Measurements from ENCODE around the gene TSPAN12. TPM values are rescaled to one million over a fixed set of nuclear protein-coding genes. Genes with fewer than 3 reads are reported as not detected.

Gene TSPAN12
- total and polyA plus RNA-seq, 2 of the 8 experiments (the other 6 are each of a cell fraction or from before 2014, with no cell fraction given): 6.1 to 17.9 TPM

GRCh38 chr7:120738816-120739215 is 119.1 kb downstream of the TSPAN12 start:
- H4K20me1 ChIP-seq (replicated peaks in 1 of 2; ENCODE audit: control insufficient read depth in 1 of 2, insufficient read depth in 2 of 2, low read length in 2 of 2): no peaks in the 10 kb centered on the region
- H3K36me3 ChIP-seq (ENCODE audit: control insufficient read depth in 2 of 4, insufficient read depth in 4 of 4, low read length in 3 of 4): no peaks in the 10 kb centered on the region
- H3K23ac ChIP-seq (ENCODE audit: insufficient read length): no peak overlapping the region
- no peak overlapping the region for H3K27ac ChIP-seq (ENCODE audit: low read depth, low read length)
- no peaks in the 10 kb centered on the region for H3K27me3 ChIP-seq (replicated peaks in 1 of 4; ENCODE audit: control insufficient read depth in 3 of 4, extremely low read depth in 1 of 4, insufficient read depth in 3 of 4, low read length in 3 of 4)
- H3K79me2 ChIP-seq (ENCODE audit: control insufficient read depth in 1 of 2, insufficient read depth in 2 of 2, low read length in 2 of 2): no peaks in the 10 kb centered on the region
- H3K4ac ChIP-seq (replicated peaks; ENCODE audit: insufficient read length, low read depth, low read length): no peak overlapping the region
- DNase-seq (ENCODE audit: low read depth in 1 of 2, low spot score in 2 of 2): no peak
- H3K56ac ChIP-seq (replicated peaks; ENCODE audit: insufficient read length, low read depth, low read length): no peak overlapping the region
- no peak overlapping the region for H3K18ac ChIP-seq (ENCODE audit: extremely low read depth, low read length)
- no peak overlapping the region for H2BK20ac ChIP-seq (ENCODE audit: low read length)
- H2BK120ac ChIP-seq (replicated peaks; ENCODE audit: low read depth, low read length): no peak overlapping the region
- no peaks in the 10 kb centered on the region; the same call in 1 of the 2 replicates for H3K23me2 ChIP-seq (ENCODE audit: low read depth, low read length)
- no peak overlapping the region for H2BK12ac ChIP-seq (ENCODE audit: low read depth, low read length)
- ChIA-PET CTCF (ENCODE audit: partially characterized antibody) (interaction anchor here (1.2 to 3.2 kb wide), 2 partner anchors 13 to 27 kb away, joined by 3 to 19 read pairs; no protein-coding TSS in a partner anchor), POLR2A (ENCODE audit: partially characterized antibody) (no interaction called here)
- no peak overlapping the region for H4K8ac ChIP-seq (ENCODE audit: extremely low read depth, insufficient read depth, low read length)
- H3K79me1 ChIP-seq (ENCODE audit: low read depth, low read length): no peaks in the 10 kb centered on the region
- no peak overlapping the region for H3K9ac ChIP-seq (replicated peaks in 1 of 4; ENCODE audit: extremely low read depth in 1 of 4, low read depth in 3 of 4, low read length in 3 of 4)
- FAIRE-seq: peak; percentile 19
- no peak overlapping the region for H4K5ac ChIP-seq (ENCODE audit: insufficient read length, low read depth, low read length)
- no peak overlapping the region for H2BK15ac ChIP-seq (ENCODE audit: low read length)
- H3K4me1 ChIP-seq (replicated peaks in 1 of 4; ENCODE audit: control insufficient read depth in 3 of 4, insufficient read depth in 4 of 4, low read length in 3 of 4): peaks cover 0 to 5% (median 2%) of the 10 kb centered on the region in 4 experiments; a peak in 3 of 7 replicates
- H4K91ac ChIP-seq (replicated peaks; ENCODE audit: insufficient read length, low read length): no peak overlapping the region
- H2AFZ ChIP-seq (ENCODE audit: low read length): peak overlapping the region; percentile 2; the same call in 1 of the 2 replicates
- WGBS, 2 experiments (ENCODE audit: extremely low coverage in 1 of 2, insufficient coverage in 1 of 2, insufficient read length in 1 of 2, insufficient replicate concordance in 2 of 2, low coverage in 1 of 2, low lambda C conversion rate in 2 of 2, missing lambda C conversion rate in 1 of 2): 67% methylated on average over 3 of the region's 3 CpGs; no CpG with 5 or more reads in 1 of the 2 experiments
- TF ChIP-seq POLR2A (IDR thresholded peaks at IDR 0.05; ENCODE audit: control extremely low read depth in 1 of 2, low read depth in 2 of 2, low read length in 2 of 2) (no peak), BACH1 (IDR thresholded peaks at IDR 0.05; ENCODE audit: low read length) (peak; percentile 41; the same call in 1 of the 2 replicates), MAFK (IDR thresholded peaks at IDR 0.05; ENCODE audit: low read depth, low read length) (peak; percentile 64), CEBPB (IDR thresholded peaks at IDR 0.05; ENCODE audit: low read depth, low read length) (no peak), PHF8 (conservative IDR thresholded peaks at IDR 0.05; ENCODE audit: low read depth, low read length) (no peak), POLR2AphosphoS5 (IDR thresholded peaks at IDR 0.05; ENCODE audit: low read depth, low read length) (no peak)
- H2AK5ac ChIP-seq (ENCODE audit: low read depth, low read length): no peak overlapping the region
- H3K9me3 ChIP-seq (ENCODE audit: insufficient read depth in 2 of 2, low read depth in 1 of 2, low read length in 1 of 2): no peaks in the 10 kb centered on the region
- H3K4me3 ChIP-seq (ENCODE audit: extremely low read depth in 1 of 4, insufficient read depth in 2 of 4, low read depth in 3 of 4, low read length in 4 of 4): no peak overlapping the region
- H3K14ac ChIP-seq (ENCODE audit: insufficient read length): no peak overlapping the region
- H3K4me2 ChIP-seq (ENCODE audit: insufficient read depth in 1 of 2, low read depth in 2 of 2, low read length in 2 of 2): no peak overlapping the region
- no peak overlapping the region for H2BK5ac ChIP-seq (ENCODE audit: low read depth, low read length)

Data from H1 (cell line).